ENCODE data around the gene PARL.

- TF ChIP-seq, protein P1, sequence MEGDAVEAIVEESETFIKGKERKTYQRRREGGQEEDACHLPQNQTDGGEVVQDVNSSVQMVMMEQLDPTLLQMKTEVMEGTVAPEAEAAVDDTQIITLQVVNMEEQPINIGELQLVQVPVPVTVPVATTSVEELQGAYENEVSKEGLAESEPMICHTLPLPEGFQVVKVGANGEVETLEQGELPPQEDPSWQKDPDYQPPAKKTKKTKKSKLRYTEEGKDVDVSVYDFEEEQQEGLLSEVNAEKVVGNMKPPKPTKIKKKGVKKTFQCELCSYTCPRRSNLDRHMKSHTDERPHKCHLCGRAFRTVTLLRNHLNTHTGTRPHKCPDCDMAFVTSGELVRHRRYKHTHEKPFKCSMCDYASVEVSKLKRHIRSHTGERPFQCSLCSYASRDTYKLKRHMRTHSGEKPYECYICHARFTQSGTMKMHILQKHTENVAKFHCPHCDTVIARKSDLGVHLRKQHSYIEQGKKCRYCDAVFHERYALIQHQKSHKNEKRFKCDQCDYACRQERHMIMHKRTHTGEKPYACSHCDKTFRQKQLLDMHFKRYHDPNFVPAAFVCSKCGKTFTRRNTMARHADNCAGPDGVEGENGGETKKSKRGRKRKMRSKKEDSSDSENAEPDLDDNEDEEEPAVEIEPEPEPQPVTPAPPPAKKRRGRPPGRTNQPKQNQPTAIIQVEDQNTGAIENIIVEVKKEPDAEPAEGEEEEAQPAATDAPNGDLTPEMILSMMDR (IDR thresholded peaks at IDR 0.05 in 2 of 3, conservative IDR thresholded peaks at IDR 0.05 in 1 of 3; ENCODE audit: control insufficient read depth in 2 of 3, extremely low read depth in 1 of 3, insufficient read depth in 1 of 3, low read depth in 3 of 3, low read length in 3 of 3), result no peak
- no peak for TF ChIP-seq SMARCA5 (IDR thresholded peaks at IDR 0.05)
- TF ChIP-seq, protein P2, sequence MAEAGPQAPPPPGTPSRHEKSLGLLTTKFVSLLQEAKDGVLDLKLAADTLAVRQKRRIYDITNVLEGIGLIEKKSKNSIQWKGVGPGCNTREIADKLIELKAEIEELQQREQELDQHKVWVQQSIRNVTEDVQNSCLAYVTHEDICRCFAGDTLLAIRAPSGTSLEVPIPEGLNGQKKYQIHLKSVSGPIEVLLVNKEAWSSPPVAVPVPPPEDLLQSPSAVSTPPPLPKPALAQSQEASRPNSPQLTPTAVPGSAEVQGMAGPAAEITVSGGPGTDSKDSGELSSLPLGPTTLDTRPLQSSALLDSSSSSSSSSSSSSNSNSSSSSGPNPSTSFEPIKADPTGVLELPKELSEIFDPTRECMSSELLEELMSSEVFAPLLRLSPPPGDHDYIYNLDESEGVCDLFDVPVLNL (IDR thresholded peaks at IDR 0.05; ENCODE audit: low read depth, low read length), result no peak
- no peak for TF ChIP-seq EP300 (IDR thresholded peaks at IDR 0.05; ENCODE audit: borderline replicate concordance in 1 of 2, control insufficient read depth in 1 of 2, low read depth in 2 of 2, low read length in 2 of 2)
- TF ChIP-seq POLR2A (IDR thresholded peaks at IDR 0.05; ENCODE audit: low read depth, low read length), result no peak
- TF ChIP-seq MTA2 (IDR thresholded peaks at IDR 0.05; ENCODE audit: low read depth), result no peak
- no peak for TF ChIP-seq TAF1 (IDR thresholded peaks at IDR 0.05; ENCODE audit: borderline replicate concordance, low read depth, low read length)
- no peak for TF ChIP-seq FOXK2 (IDR thresholded peaks at IDR 0.05)
- TF ChIP-seq CEBPB (IDR thresholded peaks at IDR 0.05; ENCODE audit: borderline replicate concordance in 1 of 2, low read depth in 2 of 2, low read length in 2 of 2), result no peak
- no peak for TF ChIP-seq YBX1 (IDR thresholded peaks at IDR 0.05)
- no peak for TF ChIP-seq MYB (IDR thresholded peaks at IDR 0.05; ENCODE audit: borderline replicate concordance, low read depth, low read length)
- no peak for TF ChIP-seq SMAD1 (IDR thresholded peaks at IDR 0.05; ENCODE audit: low read depth, partially characterized antibody)
Observed at GRCh38 chr3:183812761-183813445, 71.8 kb downstream of the PARL start.
